B cell (primary cell): Measurements from ENCODE around the gene SAXO1. TPM values are rescaled to one million over a fixed set of nuclear protein-coding genes. Genes with fewer than 3 reads are reported as not detected.

Source experiments
- ATAC-seq: fragments of 200-7000 bp; cut with Tn5 transposase; one replicate; pipeline ENCODE4 v1.10.0; 2021; ENCODE audit warnings: low read depth, mild to moderate bottlenecking, moderate number of reproducible peaks, moderate library complexity
- CTCF ChIA-PET: fragments of 350-600 bp; sonication (Branson Sonifier 250); formaldehyde crosslinking; loops from one replicate; lab custom pipeline; 2021; ENCODE audit warnings: antibody characterized with exemption, inconsistent platforms; lab: Charles Lee
- POLR2A ChIA-PET: fragments of 350-600 bp; sonication (Branson Sonifier 250); formaldehyde crosslinking; loops from one replicate; lab custom pipeline; 2021; ENCODE audit warnings: antibody characterized with exemption; lab: Charles Lee
- DNase-seq: peaks from one replicate; pipeline ENCODE4 v3.0.0; 2013
- H2AFZ ChIP-seq: 2 replicates; pipeline ENCODE4 v1.6.1; 2012; ENCODE audit warnings: mild to moderate bottlenecking, low read depth, low read length; ENCODE audit not compliant: insufficient read depth, poor library complexity, severe bottlenecking
- H3K27ac ChIP-seq, 2 donors: 1 replicate in 1 of 2; 2 replicates in 1 of 2; pipeline ENCODE4 v1.5.1; 2012 to 2013; ENCODE audit warnings: low read length in 2 of 2, mild to moderate bottlenecking in 2 of 2, moderate library complexity in 1 of 2
- H3K27me3 ChIP-seq, 4 experiments: fragments of 200-600 bp in 1 of 4; sonication (generic) in 1 of 4; replicated peaks in 1 of 4; 1 replicate in 2 of 4; 2 replicates in 2 of 4; pipeline versions ENCODE4 v1.6.1 to v1.7.0; 2013 to 2016; ENCODE audit warnings: low read length in 3 of 4, mild to moderate bottlenecking in 2 of 4, mixed read lengths in 1 of 4, moderate library complexity in 1 of 4; ENCODE audit not compliant: insufficient read depth in 4 of 4, control insufficient read depth in 3 of 4; ENCODE audit errors: control extremely low read depth in 1 of 4
- H3K36me3 ChIP-seq, 2 experiments: replicated peaks in 1 of 2; 1 replicate in 1 of 2; 2 replicates in 1 of 2; pipeline versions ENCODE4 v1.6.1 to v1.7.1; 2013; ENCODE audit warnings: low read length in 1 of 2; ENCODE audit not compliant: insufficient read depth in 2 of 2, control insufficient read depth in 1 of 2; ENCODE audit errors: control extremely low read depth in 1 of 2, extremely low read depth in 1 of 2
- H3K4me1 ChIP-seq, 2 donors: fragments of 200-600 bp in 1 of 2; sonication (generic) in 1 of 2; 1 replicate in 1 of 2; 2 replicates in 1 of 2; pipeline versions ENCODE4 v1.5.1 to v1.6.1; 2013 to 2017; ENCODE audit warnings: low read length in 2 of 2; ENCODE audit not compliant: control insufficient read depth in 2 of 2, insufficient read depth in 2 of 2
- H3K4me2 ChIP-seq: replicated peaks from 2 replicates; pipeline ENCODE3; 2012; ENCODE audit warnings: mild to moderate bottlenecking, low read depth, low read length; ENCODE audit not compliant: poor library complexity, severe bottlenecking
- H3K4me3 ChIP-seq, 5 experiments: fragments of 200-600 bp in 1 of 5; sonication (generic) in 1 of 5; 1 replicate in 3 of 5; 2 replicates in 2 of 5; pipeline versions ENCODE4 v1.5.1 to v1.7.0; 2011 to 2016; ENCODE audit warnings: low read length in 4 of 5, mild to moderate bottlenecking in 4 of 5, low read depth in 2 of 5, control low read depth in 1 of 5, moderate library complexity in 1 of 5; ENCODE audit not compliant: insufficient read depth in 1 of 5; ENCODE audit errors: control extremely low read depth in 1 of 5, extremely low read depth in 1 of 5
- H3K79me2 ChIP-seq: fragments of 200-600 bp; sonication (generic); one replicate; pipeline ENCODE4 v1.6.0; 2016; ENCODE audit warnings: low read length; ENCODE audit not compliant: control insufficient read depth, insufficient read depth
- H3K9ac ChIP-seq: fragments of 200-600 bp; sonication (generic); 2 replicates; pipeline ENCODE4 v1.6.1; 2017; ENCODE audit warnings: mild to moderate bottlenecking, low read length, moderate library complexity
- H3K9me3 ChIP-seq, 3 donors: one replicate each; pipeline versions ENCODE4 v1.6.1 to v1.7.1; 2013; ENCODE audit warnings: low read length in 2 of 3; ENCODE audit not compliant: control insufficient read depth in 2 of 3, insufficient read depth in 1 of 3; ENCODE audit errors: control extremely low read depth in 1 of 3
- H4K20me1 ChIP-seq: 2 replicates; pipeline ENCODE4 v1.6.0; 2012; ENCODE audit warnings: mild to moderate bottlenecking, low read length; ENCODE audit not compliant: insufficient read depth, control insufficient read depth, poor library complexity, severe bottlenecking
- H3K27ac Mint-ChIP-seq: one replicate; pipeline ENCODE4 v1.8.0; 2021; ENCODE audit warnings: mixed read lengths
- H3K27me3 Mint-ChIP-seq: one replicate; pipeline ENCODE4 v1.8.0; 2021; ENCODE audit warnings: mixed read lengths
- H3K4me1 Mint-ChIP-seq: one replicate; pipeline ENCODE4 v1.8.0; 2021; ENCODE audit warnings: mixed read lengths
- H3K4me3 Mint-ChIP-seq: one replicate; pipeline ENCODE4 v1.8.0; 2021; ENCODE audit warnings: mixed read lengths
- H3K9me3 Mint-ChIP-seq: one replicate; pipeline ENCODE4 v1.8.0; 2022; ENCODE audit warnings: mixed read lengths; ENCODE audit not compliant: insufficient read depth
- CTCF ChIP-seq: fragments of 200-600 bp; IDR thresholded peaks from one replicate; pipeline ENCODE4 v1.8.0; 2022; ENCODE audit warnings: antibody characterized with exemption, mild to moderate bottlenecking
- EZH2 ChIP-seq: IDR thresholded peaks from 2 replicates; pipeline ENCODE4 v1.6.1; 2012; ENCODE audit warnings: borderline replicate concordance, low read depth, mild to moderate bottlenecking, moderate library complexity, low read length; ENCODE audit not compliant: insufficient read depth, poor library complexity, severe bottlenecking
- WGBS: methylation state at CpG from one replicate; pipeline ENCODE4 v1.1.5; 2013; ENCODE audit warnings: missing lambda C conversion rate; ENCODE audit not compliant: insufficient coverage; 5-methylcytosine and 5-hydroxymethylcytosine counted together
- intact Hi-C: fragments of 100-400 bp; cut with micrococcal nuclease; formaldehyde crosslinking; loops from one replicate; pipeline ENCODE4 v1.10.0; 2022
- polyA plus RNA-seq: library from polyadenylated mRNA; depleted of rRNA; stranded (reverse); fragments of >200 nt; gene quantifications from 2 replicates; pipeline ENCODE4 v1.2.3, GENCODE V29; 2012
- total RNA-seq, 2 donors: library from RNA; stranded (reverse); fragments of 120-200 nt in 1 of 2; gene quantifications; 1 replicate in 1 of 2; 2 replicates in 1 of 2; pipeline versions ENCODE4 v1.2.3 to v1.2.4, GENCODE V29; 2013 to 2022

SAXO1 gene
- total and polyA plus RNA-seq, 2 donors (not counting 1 experiment from before 2014, with no cell fraction given) = 0.01 TPM; not detected in 1

- H3K36me3 ChIP-seq = no peaks in the 10 kb centered on the region
- ATAC-seq = no peak
- no peak for DNase-seq
- no peaks in the 10 kb centered on the region for H4K20me1 ChIP-seq
- no peaks in the 10 kb centered on the region for H3K4me1 ChIP-seq
- H3K9me3 ChIP-seq = peaks cover 0 to 8% (median 2%) of the 10 kb centered on the region in 3 donors
- no peaks in the 10 kb centered on the region for H3K4me1 Mint-ChIP-seq
- H3K27ac ChIP-seq = no peak overlapping the region
- H3K27ac Mint-ChIP-seq = no peak overlapping the region
- no peaks in the 10 kb centered on the region for H3K79me2 ChIP-seq
- intact Hi-C loops = no loop called here
- no peak overlapping the region for H3K9ac ChIP-seq
- H2AFZ ChIP-seq = no peak overlapping the region
- H3K27me3 ChIP-seq = peaks cover 0 to 3% (median 0%) of the 10 kb centered on the region in 4 experiments
- TF ChIP-seq CTCF = no peak
- no peak for TF ChIP-seq EZH2
- CTCF ChIA-PET = interaction anchor here (1.6 kb wide), 1 partner anchor 10 kb away, joined by 5 read pairs; no protein-coding TSS in a partner anchor
- H3K4me3 ChIP-seq = no peak overlapping the region
- POLR2A ChIA-PET = no interaction called here
- no peak overlapping the region for H3K4me2 ChIP-seq
- peaks cover 3% of the 10 kb centered on the region for H3K9me3 Mint-ChIP-seq
- no peak overlapping the region for H3K4me3 Mint-ChIP-seq
- H3K27me3 Mint-ChIP-seq = peaks cover 14% of the 10 kb centered on the region
- WGBS = 6% methylated on average over 2 of the region's 3 CpGs
Observed at GRCh38 chr9:19020886-19021455, 12.0 kb downstream of the SAXO1 start.

GRCh38 chr9:19018201-19018600 is 14.8 kb downstream of the SAXO1 start:
- 27% methylated on average over 4 of the region's 4 CpGs for WGBS
- H3K27me3 Mint-ChIP-seq = peaks cover 9% of the 10 kb centered on the region

More at GRCh38 chr9:19018201-19018600, 14.8 kb downstream of the SAXO1 start:
- Histone ChIP-seq H3K4me3 (no peak overlapping the region), H3K9me3 (peaks cover 0 to 8% (median 2%) of the 10 kb centered on the region in 3 donors), H3K27ac (no peak overlapping the region), H3K4me1 (no peaks in the 10 kb centered on the region), H3K4me2 (no peak overlapping the region), H3K27me3 (peaks cover 0 to 3% (median 0%) of the 10 kb centered on the region in 4 experiments), H4K20me1 (no peaks in the 10 kb centered on the region), H3K79me2 (no peaks in the 10 kb centered on the region), H3K9ac (no peak overlapping the region), H2AFZ (no peak overlapping the region), H3K36me3 (no peaks in the 10 kb centered on the region)
- no peak overlapping the region for H3K4me3 Mint-ChIP-seq
- ChIA-PET POLR2A (no interaction called here), CTCF (interaction anchor here (2.4 kb wide), 1 partner anchor 9 kb away, joined by 9 read pairs; no protein-coding TSS in a partner anchor)
- no peaks in the 10 kb centered on the region for H3K4me1 Mint-ChIP-seq
- H3K27ac Mint-ChIP-seq = no peak overlapping the region
- DNase-seq (no peak), ATAC-seq (no peak)
- TF ChIP-seq CTCF (no peak), EZH2 (no peak)
- H3K9me3 Mint-ChIP-seq = peaks cover 3% of the 10 kb centered on the region
- intact Hi-C loops = no loop called here
